Choroid plexus epithelial cell (primary cell): ENCODE results near the gene SYT13.
A peak's percentile ranks its signal among the peaks of the same experiment; 100 is the strongest.

Experiments
- DNase-seq: peaks from one replicate; pipeline ENCODE4 v3.0.0-alpha.2; 2010; ENCODE audit warnings: low read depth
- H3K4me3 ChIP-seq: 2 replicates; pipeline ENCODE4 v1.5.1; 2011; ENCODE audit warnings: low read depth, mild to moderate bottlenecking, control low read depth, low read length, moderate library complexity
- CTCF ChIP-seq: conservative IDR thresholded peaks from 2 replicates; pipeline ENCODE4 v1.5.1; 2011; ENCODE audit warnings: low read depth, mild to moderate bottlenecking, control low read depth, inconsistent platforms, low read length, moderate library complexity

The SYT13 gene

GRCh38 chr11:45274206-45274605, 11.9 kb downstream of the SYT13 start:
- no peak for TF ChIP-seq CTCF
- DNase-seq: no peak
- H3K4me3 ChIP-seq: no peak overlapping the region

- TF ChIP-seq CTCF: no peak
- H3K4me3 ChIP-seq: no peak overlapping the region
- DNase-seq: no peak
Measured at GRCh38 chr11:45273509-45273908, 12.6 kb downstream of the SYT13 start.

- DNase-seq: no peak
- TF ChIP-seq CTCF: no peak
Measured at GRCh38 chr11:45272701-45273100, 13.4 kb downstream of the SYT13 start.

DNA sequence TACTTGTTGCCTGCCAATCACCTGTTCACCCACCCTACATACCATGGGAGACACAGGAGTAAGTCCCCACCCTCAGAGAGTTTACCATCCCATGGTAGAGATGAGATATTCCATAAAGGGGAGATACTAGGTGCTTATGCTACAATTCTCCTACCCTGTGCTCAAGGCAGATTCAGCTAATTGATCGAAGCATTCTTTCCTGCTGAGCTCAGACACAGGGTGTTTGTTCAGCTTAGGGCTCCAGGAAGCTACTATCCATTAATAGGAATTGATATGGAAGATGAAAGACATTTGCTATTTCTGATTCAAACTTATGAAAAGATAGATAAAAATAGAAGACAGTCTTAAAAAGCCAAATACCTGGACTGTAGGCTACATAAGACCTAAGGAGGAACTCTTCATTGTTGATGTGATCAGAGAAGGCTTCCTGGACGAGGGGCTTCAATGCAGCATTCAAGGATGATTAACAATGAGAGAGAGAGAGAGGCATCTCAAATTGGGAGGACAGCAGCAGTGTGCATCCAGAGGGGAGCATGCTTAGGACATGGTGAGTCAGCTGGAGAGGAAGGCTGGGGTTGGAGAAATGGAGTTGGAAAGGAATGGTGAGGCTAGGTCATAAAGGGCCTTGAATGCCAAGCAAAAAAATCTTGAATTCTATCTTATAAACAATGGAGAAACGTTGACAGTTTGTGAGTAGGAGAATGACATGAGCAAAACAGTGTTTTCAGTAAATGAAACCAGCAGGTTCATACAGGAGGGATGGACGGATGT, 15.0 kb downstream of the SYT13 start:
- no peak for TF ChIP-seq CTCF
- H3K4me3 ChIP-seq: no peak overlapping the region
- no peak for DNase-seq

More at GRCh38 chr11:45272701-45273100, 13.4 kb downstream of the SYT13 start:
- H3K4me3 ChIP-seq: no peak overlapping the region

DNA sequence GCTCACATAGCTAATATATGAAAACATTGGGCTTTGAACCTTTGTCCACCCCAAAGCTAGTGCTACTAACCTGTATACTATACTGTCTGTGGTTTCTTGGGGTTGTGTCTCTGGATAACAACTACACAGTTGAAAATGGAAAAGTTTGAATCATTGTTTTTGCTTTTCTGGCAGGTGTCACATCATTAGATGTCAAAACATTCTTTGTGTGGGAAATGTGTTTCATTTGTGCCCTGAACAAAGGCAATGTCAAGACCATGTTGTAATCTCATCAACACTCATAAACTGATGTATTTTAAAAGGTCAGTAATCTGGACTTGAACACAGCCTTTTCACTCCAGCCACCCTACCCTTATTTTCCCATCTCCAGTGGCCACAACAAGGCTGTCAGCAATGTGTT, 16.5 kb downstream of the SYT13 start:
- no peak for DNase-seq
- TF ChIP-seq CTCF: no peak
- H3K4me3 ChIP-seq: no peak overlapping the region

GRCh38 chr11:45267652-45268299, 18.4 kb downstream of the SYT13 start:
- DNase-seq: no peak
- TF ChIP-seq CTCF: no peak
- no peak overlapping the region for H3K4me3 ChIP-seq

DNA sequence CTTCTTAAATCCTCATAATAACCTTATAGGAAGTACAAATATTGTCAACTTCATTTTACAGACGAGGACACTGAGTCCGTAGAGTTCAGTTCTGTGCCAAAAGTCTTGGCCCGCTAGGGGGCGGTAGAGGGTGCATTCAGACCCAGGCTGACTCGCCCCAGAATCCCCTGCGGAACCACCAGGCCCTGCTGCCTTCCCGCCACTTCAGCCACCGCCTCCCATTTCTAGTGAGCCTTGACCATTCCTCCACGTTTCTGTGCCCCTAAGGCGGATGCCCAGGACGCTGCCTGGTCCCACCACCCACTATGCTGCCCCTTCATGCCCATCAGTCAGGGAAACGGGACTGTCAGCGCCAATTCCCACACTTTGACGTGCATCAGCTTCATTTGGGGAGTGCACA, 19.1 kb downstream of the SYT13 start:
- H3K4me3 ChIP-seq: no peak overlapping the region
- no peak for DNase-seq
- TF ChIP-seq CTCF: peak; percentile 33
